MM.1S (cell line): Measurements from ENCODE around the gene TRIL.

ENCODE experiments used
- DNase-seq: peaks from one replicate; pipeline ENCODE4 v3.0.0-alpha.2; 2015
- H2AFZ ChIP-seq: fragments of 300-600 bp; sonication (generic); 2 replicates; pipeline ENCODE4 v1.6.0; 2016; ENCODE audit warnings: antibody characterized with exemption, low read length
- H3F3A ChIP-seq: fragments of 300-600 bp; sonication (generic); 2 replicates; pipeline ENCODE4 v1.6.1; 2016; ENCODE audit warnings: mild to moderate bottlenecking, antibody characterized with exemption, low read length, moderate library complexity, mixed read lengths; ENCODE audit not compliant: insufficient read depth
- H3K27ac ChIP-seq: fragments of 300-600 bp; sonication (generic); 2 replicates; pipeline ENCODE4 v1.5.1; 2016; ENCODE audit warnings: mild to moderate bottlenecking, low read length
- H3K27me3 ChIP-seq: fragments of 300-600 bp; sonication (generic); replicated peaks from 2 replicates; pipeline ENCODE4 v1.6.0; 2016; ENCODE audit warnings: low read length; ENCODE audit not compliant: insufficient read depth
- H3K36me3 ChIP-seq: fragments of 300-600 bp; sonication (generic); replicated peaks from 2 replicates; pipeline ENCODE4 v1.6.1; 2016; ENCODE audit warnings: mild to moderate bottlenecking, low read length, mixed read lengths; ENCODE audit not compliant: insufficient read depth
- H3K4me1 ChIP-seq: fragments of 300-600 bp; sonication (generic); 2 replicates; pipeline ENCODE4 v1.6.1; 2016; ENCODE audit warnings: low read length, mixed read lengths
- H3K4me2 ChIP-seq: fragments of 300-600 bp; sonication (generic); 2 replicates; pipeline ENCODE4 v1.6.0; 2016; ENCODE audit warnings: low read depth, low read length
- H3K4me3 ChIP-seq: fragments of 300-600 bp; sonication (generic); 2 replicates; pipeline ENCODE4 v1.5.1; 2016; ENCODE audit warnings: low read length, mixed read lengths
- H3K79me2 ChIP-seq: fragments of 300-600 bp; sonication (generic); 2 replicates; pipeline ENCODE4 v1.6.1; 2016; ENCODE audit warnings: mixed run types, low read length, mixed read lengths
- H3K9ac ChIP-seq: fragments of 300-600 bp; sonication (generic); 2 replicates; pipeline ENCODE4 v1.6.1; 2016; ENCODE audit warnings: low read length, mixed read lengths
- H3K9me2 ChIP-seq: fragments of 300-600 bp; sonication (generic); replicated peaks from 2 replicates; pipeline ENCODE4 v1.6.1; 2016; ENCODE audit warnings: mild to moderate bottlenecking, low read length, mixed read lengths; ENCODE audit not compliant: insufficient read depth
- H3K9me3 ChIP-seq: fragments of 300-600 bp; sonication (generic); replicated peaks from 2 replicates; pipeline ENCODE4 v1.6.1; 2016; ENCODE audit warnings: mild to moderate bottlenecking, low read length, mixed read lengths; ENCODE audit not compliant: insufficient read depth
- H4K20me1 ChIP-seq: fragments of 300-600 bp; sonication (generic); 2 replicates; pipeline ENCODE4 v1.6.1; 2016; ENCODE audit warnings: mild to moderate bottlenecking, low read length, moderate library complexity, mixed read lengths; ENCODE audit not compliant: insufficient read depth
- CTCF ChIP-seq: fragments of 300-600 bp; sonication (generic); IDR thresholded peaks from 2 replicates; pipeline ENCODE4 v1.5.1; 2016; ENCODE audit warnings: antibody characterized with exemption, low read length, mixed read lengths
- EZH2 ChIP-seq: fragments of 300-600 bp; sonication (generic); optimal IDR thresholded peaks from 2 replicates; pipeline ENCODE3; 2017; ENCODE audit warnings: low read depth, mild to moderate bottlenecking, antibody characterized with exemption, low read length, mixed read lengths
- EZH2phosphoT487 ChIP-seq: fragments of 300-600 bp; sonication (generic); IDR thresholded peaks from 2 replicates; pipeline ENCODE4 v1.6.1; 2018; ENCODE audit warnings: antibody characterized with exemption, low read length

Gene TRIL

GRCh38 chr7:29005406-29005805, 47.3 kb upstream of the TRIL start:
- H3K4me3 ChIP-seq, result no peak overlapping the region
- H3F3A ChIP-seq, result no peaks in the 10 kb centered on the region
- H3K4me2 ChIP-seq, result no peak overlapping the region
- H3K27me3 ChIP-seq, result no peaks in the 10 kb centered on the region
- no peaks in the 10 kb centered on the region for H4K20me1 ChIP-seq
- no peaks in the 10 kb centered on the region for H3K4me1 ChIP-seq
- H3K9ac ChIP-seq, result no peak overlapping the region
- no peaks in the 10 kb centered on the region for H3K9me3 ChIP-seq
- no peak overlapping the region for H2AFZ ChIP-seq
- no peaks in the 10 kb centered on the region for H3K79me2 ChIP-seq
- no peak for DNase-seq
- TF ChIP-seq CTCF (no peak), EZH2phosphoT487 (no peak), EZH2 (no peak)
- no peak overlapping the region for H3K27ac ChIP-seq
- no peaks in the 10 kb centered on the region for H3K36me3 ChIP-seq
- H3K9me2 ChIP-seq, result no peaks in the 10 kb centered on the region

DNA sequence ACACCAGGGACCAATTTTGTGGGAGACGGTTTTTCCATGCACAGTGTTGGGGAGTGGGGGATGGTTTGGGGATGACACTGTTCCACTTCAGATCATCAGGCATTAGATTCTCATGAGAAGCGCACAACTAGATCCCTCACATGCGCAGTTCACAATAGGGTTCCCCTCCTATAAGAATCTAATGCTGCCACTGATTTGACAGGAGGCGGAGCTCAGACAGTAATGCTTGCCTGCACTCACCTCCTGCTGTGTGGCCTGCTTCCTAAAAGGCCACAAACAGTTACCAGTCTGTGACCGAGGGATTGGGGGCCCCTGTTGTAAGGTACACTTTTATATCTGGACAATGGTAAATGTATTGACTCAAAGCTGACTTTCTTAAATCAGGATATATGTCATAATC, 45.6 kb upstream of the TRIL start:
- Histone ChIP-seq H2AFZ (no peak overlapping the region), H3K36me3 (no peaks in the 10 kb centered on the region), H3K4me1 (no peaks in the 10 kb centered on the region), H3K9me3 (no peaks in the 10 kb centered on the region), H3K4me2 (no peak overlapping the region), H4K20me1 (no peaks in the 10 kb centered on the region), H3K9ac (no peak overlapping the region), H3K9me2 (no peaks in the 10 kb centered on the region), H3K79me2 (no peaks in the 10 kb centered on the region), H3K27me3 (no peaks in the 10 kb centered on the region), H3K4me3 (no peak overlapping the region), H3K27ac (no peak overlapping the region), H3F3A (no peaks in the 10 kb centered on the region)
- DNase-seq, result no peak
- TF ChIP-seq EZH2phosphoT487 (no peak), EZH2 (no peak), CTCF (no peak)

- no peak overlapping the region for H3K4me3 ChIP-seq
- no peaks in the 10 kb centered on the region for H3K4me1 ChIP-seq
- no peaks in the 10 kb centered on the region for H3K27me3 ChIP-seq
- no peak overlapping the region for H3K9ac ChIP-seq
- H4K20me1 ChIP-seq, result no peaks in the 10 kb centered on the region
- DNase-seq, result no peak
- no peak for TF ChIP-seq EZH2phosphoT487
- TF ChIP-seq CTCF, result no peak
- TF ChIP-seq EZH2, result no peak
- no peaks in the 10 kb centered on the region for H3K9me3 ChIP-seq
- H3K79me2 ChIP-seq, result no peaks in the 10 kb centered on the region
- no peak overlapping the region for H3K4me2 ChIP-seq
- no peaks in the 10 kb centered on the region for H3K9me2 ChIP-seq
- H3K27ac ChIP-seq, result no peak overlapping the region
- no peak overlapping the region for H2AFZ ChIP-seq
- no peaks in the 10 kb centered on the region for H3F3A ChIP-seq
- H3K36me3 ChIP-seq, result no peaks in the 10 kb centered on the region
Measured at GRCh38 chr7:29000717-29001076, 42.6 kb upstream of the TRIL start.
